IPS-NIHi7 (cell line): Measurements from ENCODE around the gene MAN1A1.
"Not testable (repeated sequence)": the region's sequence is repeated elsewhere in the genome, so short reads cannot be mapped to it uniquely, and the experiment has no call there.

Experiments used
- DNase-seq: peaks from one replicate; pipeline ENCODE4 v3.0.0; 2012; ENCODE audit warnings: mixed read lengths; ENCODE audit errors: extremely low spot score

Gene MAN1A1

GRCh38 chr6:119172824-119173223 lies 176.7 kb downstream of the MAN1A1 start:
- DNase-seq = no peak

GRCh38 chr6:119171864-119172588 lies 177.5 kb downstream of the MAN1A1 start:
- DNase-seq = no peak

- DNase-seq = no peak
Observed at GRCh38 chr6:119171088-119171841, 178.3 kb downstream of the MAN1A1 start.

- no peak for DNase-seq
Observed at GRCh38 chr6:119170447-119171087, 179.0 kb downstream of the MAN1A1 start.

GRCh38 chr6:119170103-119170446 lies 179.5 kb downstream of the MAN1A1 start:
- DNase-seq = no peak

- DNase-seq = not testable (repeated sequence)
Observed at GRCh38 chr6:119169355-119169754, 180.2 kb downstream of the MAN1A1 start.

- DNase-seq = no peak
Observed at GRCh38 chr6:119166024-119166784, 183.4 kb downstream of the MAN1A1 start.

- DNase-seq = no peak
Observed at GRCh38 chr6:119163006-119163405, 186.6 kb downstream of the MAN1A1 start.

GRCh38 chr6:119162134-119162775 lies 187.3 kb downstream of the MAN1A1 start:
- DNase-seq = no peak

GRCh38 chr6:119161438-119161837 lies 188.1 kb downstream of the MAN1A1 start:
- DNase-seq = no peak

GRCh38 chr6:119160911-119161310 lies 188.7 kb downstream of the MAN1A1 start:
- no peak for DNase-seq

GRCh38 chr6:119158057-119158848 lies 191.3 kb downstream of the MAN1A1 start:
- no peak for DNase-seq

GRCh38 chr6:119157506-119157815 lies 192.1 kb downstream of the MAN1A1 start:
- no peak for DNase-seq

GRCh38 chr6:119156757-119157505 lies 192.6 kb downstream of the MAN1A1 start:
- no peak for DNase-seq

- DNase-seq = not testable (repeated sequence)
Observed at GRCh38 chr6:119156082-119156481, 193.5 kb downstream of the MAN1A1 start.

GRCh38 chr6:119152187-119152586 lies 197.4 kb downstream of the MAN1A1 start:
- no peak for DNase-seq

- no peak for DNase-seq
Observed at GRCh38 chr6:119148825-119149525, 200.6 kb downstream of the MAN1A1 start.

- peak; percentile 64 for DNase-seq
Observed at GRCh38 chr6:119148098-119148824, 201.3 kb downstream of the MAN1A1 start.
